Measurements from ENCODE around the gene TTYH1. TPM values are rescaled to one million over a fixed set of nuclear protein-coding genes. Genes with fewer than 3 reads are reported as not detected.

The TTYH1 gene
- total and polyA plus RNA-seq, 2 of the 8 experiments (the other 6 are each of a cell fraction or from before 2014, with no cell fraction given), result 26.7 to 46.5 TPM

DNA sequence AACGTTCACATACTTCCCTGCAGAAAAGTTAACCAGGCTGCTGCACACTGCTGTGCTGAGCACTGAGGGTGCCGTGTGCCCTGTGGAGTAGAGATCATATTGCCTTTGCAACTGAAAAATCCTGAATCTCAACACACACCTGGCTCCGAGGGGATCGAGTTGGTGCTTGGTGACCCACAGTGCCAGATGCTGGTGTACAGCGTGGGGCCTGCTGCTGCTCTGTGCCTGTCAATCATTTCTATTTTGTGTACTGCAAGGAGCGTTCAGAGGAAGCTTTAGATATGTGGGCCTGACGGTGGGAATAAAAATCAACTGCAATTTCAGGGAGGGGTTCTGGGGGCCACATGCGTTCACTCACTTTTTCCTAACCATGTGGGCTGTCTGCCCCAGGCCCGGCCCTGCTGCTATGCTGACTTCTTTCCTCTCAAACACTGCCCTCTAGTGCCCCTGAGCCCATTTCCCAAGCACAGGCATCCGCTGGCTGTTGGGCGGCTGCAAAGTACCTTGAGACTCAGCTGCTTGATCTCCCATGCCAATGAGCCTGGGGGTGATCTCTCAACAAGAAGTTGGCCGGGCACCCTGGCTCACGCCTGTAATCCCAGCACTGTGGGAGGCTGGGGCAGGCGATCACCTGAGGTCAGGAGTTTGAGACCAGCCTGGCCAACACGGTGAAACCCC lies 24.0 kb downstream of the TTYH1 start:
- H2BK5ac ChIP-seq (ENCODE audit: low read depth, low read length), result 0 out of 2 replicates have a peak overlapping the region, but pooled peaks have one; percentile 3
- POLR2A ChIA-PET (ENCODE audit: partially characterized antibody), result interaction anchor here (0.6 to 13.5 kb wide), 14 partner anchors 9 to 454 kb away, joined by 3 to 133 read pairs (median 6); partner anchors contain the start of genes CDC42EP5, LENG8 and TTYH1
- H2BK20ac ChIP-seq (ENCODE audit: low read length), result no peak overlapping the region
- 0 out of 2 replicates have a peak overlapping the region, but pooled peaks have one; percentile 7 for H2AK5ac ChIP-seq (ENCODE audit: low read depth, low read length)
- H4K20me1 ChIP-seq (replicated peaks in 1 of 2; ENCODE audit: control insufficient read depth in 1 of 2, insufficient read depth in 2 of 2, low read length in 2 of 2), result peaks cover 11 to 16% of the 10 kb centered on the region in 2 experiments
- CTCF ChIA-PET (ENCODE audit: partially characterized antibody), result interaction anchor here (0.6 to 7.4 kb wide), 28 partner anchors 9 to 1839 kb away, joined by 3 to 109 read pairs (median 4); partner anchors contain the start of genes LENG8 and TTYH1
- H3K4me1 ChIP-seq (replicated peaks in 1 of 4; ENCODE audit: control insufficient read depth in 3 of 4, insufficient read depth in 4 of 4, low read length in 3 of 4), result peaks cover 0 to 27% (median 20%) of the 10 kb centered on the region in 4 experiments; a peak in 6 of 7 replicates
- H3K4ac ChIP-seq (replicated peaks; ENCODE audit: insufficient read length, low read depth, low read length), result no peak overlapping the region
- H3K4me2 ChIP-seq (ENCODE audit: insufficient read depth in 1 of 2, low read depth in 2 of 2, low read length in 2 of 2), result no peak overlapping the region
- no peak overlapping the region for H2AFZ ChIP-seq (ENCODE audit: low read length)
- 67% methylated on average over 15 of the region's 15 CpGs; no CpG with 5 or more reads in 1 of the 2 experiments for WGBS, 2 experiments (ENCODE audit: extremely low coverage in 1 of 2, insufficient coverage in 1 of 2, insufficient read length in 1 of 2, insufficient replicate concordance in 2 of 2, low coverage in 1 of 2, low lambda C conversion rate in 2 of 2, missing lambda C conversion rate in 1 of 2)
- DNase-seq (ENCODE audit: low read depth in 1 of 2, low spot score in 2 of 2), result peak in 1 of 2 experiments; percentile 78
- peaks cover 1% of the 10 kb centered on the region; the same call in 1 of the 2 replicates for H3K23me2 ChIP-seq (ENCODE audit: low read depth, low read length)
- H3K27ac ChIP-seq (ENCODE audit: low read depth, low read length), result no peak overlapping the region
- peak overlapping the region in 1 of 4 experiments; percentile 1; a peak in 2 of 7 replicates for H3K9ac ChIP-seq (replicated peaks in 1 of 4; ENCODE audit: extremely low read depth in 1 of 4, low read depth in 3 of 4, low read length in 3 of 4)
- no peak overlapping the region for H4K91ac ChIP-seq (replicated peaks; ENCODE audit: insufficient read length, low read length)
- H3K18ac ChIP-seq (ENCODE audit: extremely low read depth, low read length), result no peak overlapping the region
- peaks cover 7% of the 10 kb centered on the region; the same call in 1 of the 2 replicates for H3K79me1 ChIP-seq (ENCODE audit: low read depth, low read length)
- H3K23ac ChIP-seq (ENCODE audit: insufficient read length), result no peak overlapping the region
- no peak overlapping the region for H2BK12ac ChIP-seq (ENCODE audit: low read depth, low read length)
- peaks cover 0 to 2% (median 0%) of the 10 kb centered on the region in 4 experiments; a peak in 1 of 7 replicates for H3K27me3 ChIP-seq (replicated peaks in 1 of 4; ENCODE audit: control insufficient read depth in 3 of 4, extremely low read depth in 1 of 4, insufficient read depth in 3 of 4, low read length in 3 of 4)
- H3K4me3 ChIP-seq (ENCODE audit: extremely low read depth in 1 of 4, insufficient read depth in 2 of 4, low read depth in 3 of 4, low read length in 4 of 4), result no peak overlapping the region; a peak in 1 of 8 replicates
- no peaks in the 10 kb centered on the region for H3K9me3 ChIP-seq (ENCODE audit: insufficient read depth in 2 of 2, low read depth in 1 of 2, low read length in 1 of 2)
- H3K36me3 ChIP-seq (ENCODE audit: control insufficient read depth in 2 of 4, insufficient read depth in 4 of 4, low read length in 3 of 4), result no peaks in the 10 kb centered on the region; a peak in 1 of 8 replicates
- peak; percentile 71 for FAIRE-seq
- H2BK15ac ChIP-seq (ENCODE audit: low read length), result 0 out of 2 replicates have a peak overlapping the region, but pooled peaks have one; percentile 5
- H4K8ac ChIP-seq (ENCODE audit: extremely low read depth, insufficient read depth, low read length), result no peak overlapping the region
- no peak overlapping the region for H4K5ac ChIP-seq (ENCODE audit: insufficient read length, low read depth, low read length)
- H3K14ac ChIP-seq (ENCODE audit: insufficient read length), result no peak overlapping the region
- H3K56ac ChIP-seq (replicated peaks; ENCODE audit: insufficient read length, low read depth, low read length), result no peak overlapping the region
- peak overlapping the region; percentile 86 for H2BK120ac ChIP-seq (replicated peaks; ENCODE audit: low read depth, low read length)
- no peaks in the 10 kb centered on the region for H3K79me2 ChIP-seq (ENCODE audit: control insufficient read depth in 1 of 2, insufficient read depth in 2 of 2, low read length in 2 of 2)
- no peak for TF ChIP-seq RNF2 (IDR thresholded peaks at IDR 0.05; ENCODE audit: borderline replicate concordance, low read depth, low read length, missing control alignments, poor library complexity, severe bottlenecking)
- TF ChIP-seq, protein P1, sequence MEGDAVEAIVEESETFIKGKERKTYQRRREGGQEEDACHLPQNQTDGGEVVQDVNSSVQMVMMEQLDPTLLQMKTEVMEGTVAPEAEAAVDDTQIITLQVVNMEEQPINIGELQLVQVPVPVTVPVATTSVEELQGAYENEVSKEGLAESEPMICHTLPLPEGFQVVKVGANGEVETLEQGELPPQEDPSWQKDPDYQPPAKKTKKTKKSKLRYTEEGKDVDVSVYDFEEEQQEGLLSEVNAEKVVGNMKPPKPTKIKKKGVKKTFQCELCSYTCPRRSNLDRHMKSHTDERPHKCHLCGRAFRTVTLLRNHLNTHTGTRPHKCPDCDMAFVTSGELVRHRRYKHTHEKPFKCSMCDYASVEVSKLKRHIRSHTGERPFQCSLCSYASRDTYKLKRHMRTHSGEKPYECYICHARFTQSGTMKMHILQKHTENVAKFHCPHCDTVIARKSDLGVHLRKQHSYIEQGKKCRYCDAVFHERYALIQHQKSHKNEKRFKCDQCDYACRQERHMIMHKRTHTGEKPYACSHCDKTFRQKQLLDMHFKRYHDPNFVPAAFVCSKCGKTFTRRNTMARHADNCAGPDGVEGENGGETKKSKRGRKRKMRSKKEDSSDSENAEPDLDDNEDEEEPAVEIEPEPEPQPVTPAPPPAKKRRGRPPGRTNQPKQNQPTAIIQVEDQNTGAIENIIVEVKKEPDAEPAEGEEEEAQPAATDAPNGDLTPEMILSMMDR (IDR thresholded peaks at IDR 0.05; ENCODE audit: control extremely low read depth in 1 of 3, insufficient read depth in 1 of 3, low read depth in 1 of 3, low read length in 3 of 3), result peak; percentile 78 to 88 (median 82)
- peak; percentile 52; the same call in 1 of the 2 replicates for TF ChIP-seq GABPA (IDR thresholded peaks at IDR 0.05; ENCODE audit: borderline replicate concordance, insufficient read depth, low read length)
- TF ChIP-seq TAF1 (IDR thresholded peaks at IDR 0.05; ENCODE audit: low read depth, low read length), result 0 out of 2 replicates have a peak, but pooled peaks have one; percentile 19
- TF ChIP-seq, protein P2, sequence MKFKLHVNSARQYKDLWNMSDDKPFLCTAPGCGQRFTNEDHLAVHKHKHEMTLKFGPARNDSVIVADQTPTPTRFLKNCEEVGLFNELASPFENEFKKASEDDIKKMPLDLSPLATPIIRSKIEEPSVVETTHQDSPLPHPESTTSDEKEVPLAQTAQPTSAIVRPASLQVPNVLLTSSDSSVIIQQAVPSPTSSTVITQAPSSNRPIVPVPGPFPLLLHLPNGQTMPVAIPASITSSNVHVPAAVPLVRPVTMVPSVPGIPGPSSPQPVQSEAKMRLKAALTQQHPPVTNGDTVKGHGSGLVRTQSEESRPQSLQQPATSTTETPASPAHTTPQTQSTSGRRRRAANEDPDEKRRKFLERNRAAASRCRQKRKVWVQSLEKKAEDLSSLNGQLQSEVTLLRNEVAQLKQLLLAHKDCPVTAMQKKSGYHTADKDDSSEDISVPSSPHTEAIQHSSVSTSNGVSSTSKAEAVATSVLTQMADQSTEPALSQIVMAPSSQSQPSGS (IDR thresholded peaks at IDR 0.05; ENCODE audit: low read length), result no peak

Measured in H1 (cell line).